NCI-H1694 (cell line): ENCODE results near the gene ZSCAN5B.

Source experiments
- DNase-seq: peaks from one replicate; lab custom pipeline; 2025; lab: John Stamatoyannopoulos, UW

ZSCAN5B gene

DNA sequence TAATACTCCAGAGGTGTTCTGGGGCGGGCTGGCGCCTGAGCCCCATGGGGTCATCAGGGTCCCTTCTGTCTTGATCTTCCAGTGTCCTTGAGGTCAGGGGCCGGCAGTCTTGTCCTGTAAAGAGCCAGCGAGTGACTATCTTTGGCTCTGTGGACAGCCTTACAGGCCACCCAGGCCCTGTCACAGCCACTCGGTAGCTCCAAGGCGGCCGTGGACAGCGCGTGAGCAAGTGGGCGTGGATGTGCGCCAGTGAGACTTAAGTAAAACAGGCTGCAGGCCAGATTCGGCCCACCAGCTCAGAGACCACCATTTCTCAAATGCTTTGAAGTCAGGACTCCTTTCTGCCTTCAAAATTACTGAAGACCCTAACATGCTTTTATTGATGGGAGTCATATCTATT lies 52.8 kb downstream of the ZSCAN5B start:
- no peak for DNase-seq

DNA sequence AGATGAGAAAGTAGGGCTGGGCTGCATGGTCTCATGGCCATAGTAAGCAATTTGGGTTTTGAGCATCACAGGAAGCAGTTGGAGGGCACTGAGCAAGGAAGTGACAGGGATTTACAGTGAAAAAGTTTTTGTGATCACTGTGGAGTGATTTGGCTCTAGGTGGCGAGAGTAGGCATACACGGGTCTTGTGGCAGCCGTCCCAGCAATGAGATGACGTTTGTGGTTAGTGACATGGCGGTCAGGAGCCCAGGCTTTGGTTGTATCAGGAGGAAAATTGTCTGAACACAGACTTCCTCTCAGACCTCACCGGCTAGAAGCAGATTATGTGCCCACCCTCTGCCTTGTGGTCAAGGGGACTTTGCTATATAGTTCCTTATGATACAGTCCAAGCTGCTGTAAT lies 53.2 kb downstream of the ZSCAN5B start:
- no peak for DNase-seq

DNA sequence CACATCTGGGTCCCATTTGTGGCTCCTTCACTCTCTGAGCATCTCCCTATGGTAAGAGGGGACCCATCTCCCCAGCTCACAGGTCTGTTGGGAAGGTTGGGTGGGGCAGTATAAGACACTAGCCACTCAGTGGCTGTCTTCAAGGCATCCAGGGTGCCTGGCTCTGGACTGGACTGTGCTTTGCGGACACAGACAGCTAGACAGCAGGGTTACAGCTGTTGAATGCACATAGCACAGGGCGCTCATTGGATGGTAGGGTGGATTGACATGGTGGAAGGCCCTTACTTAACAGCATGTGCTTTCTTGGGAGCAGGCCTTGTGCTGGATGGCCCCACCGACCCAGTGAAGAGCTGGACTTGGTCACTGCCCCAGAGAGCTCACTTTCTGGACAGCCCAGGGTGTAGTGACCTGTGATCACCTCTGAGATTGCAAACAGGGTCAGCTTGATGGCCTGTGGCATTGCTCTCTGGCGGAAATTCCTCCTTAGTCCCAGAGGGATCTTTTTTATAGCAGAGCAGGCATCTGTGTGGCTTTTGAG lies 54.6 kb downstream of the ZSCAN5B start:
- DNase-seq, result no peak

DNA sequence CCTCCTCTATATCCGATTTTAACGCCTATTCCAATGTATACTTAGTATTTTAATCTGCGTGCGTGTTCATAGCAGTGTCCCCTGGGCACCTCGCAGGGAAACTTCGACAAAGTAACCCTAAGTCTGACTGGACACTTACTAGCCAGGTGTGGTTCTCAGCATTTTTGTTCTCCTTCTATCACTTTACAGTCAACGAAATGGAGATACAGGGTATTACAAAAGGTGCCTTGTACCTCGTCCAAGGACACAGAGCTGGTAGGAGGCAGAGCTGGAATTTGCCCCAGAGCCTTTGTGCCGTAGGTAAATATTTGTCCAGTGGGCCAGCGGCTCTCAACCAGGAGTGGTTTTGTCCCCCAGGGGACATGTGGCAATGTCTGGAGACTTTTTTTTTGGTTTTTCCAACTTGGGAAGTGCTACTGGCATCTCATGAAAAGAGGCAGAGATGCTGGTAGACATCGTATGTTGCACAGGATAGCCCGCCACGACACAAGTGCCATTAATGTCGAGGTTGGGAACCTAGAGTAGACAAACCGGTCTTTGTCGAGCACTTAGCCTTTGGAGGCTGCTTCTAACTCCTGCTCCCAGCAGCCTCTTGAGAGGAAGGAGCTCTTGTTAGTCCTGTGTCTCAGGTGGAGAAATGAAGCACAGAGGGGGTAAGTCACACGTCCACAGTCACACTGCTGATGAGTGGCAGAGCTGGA lies 55.3 kb downstream of the ZSCAN5B start:
- no peak for DNase-seq

DNA sequence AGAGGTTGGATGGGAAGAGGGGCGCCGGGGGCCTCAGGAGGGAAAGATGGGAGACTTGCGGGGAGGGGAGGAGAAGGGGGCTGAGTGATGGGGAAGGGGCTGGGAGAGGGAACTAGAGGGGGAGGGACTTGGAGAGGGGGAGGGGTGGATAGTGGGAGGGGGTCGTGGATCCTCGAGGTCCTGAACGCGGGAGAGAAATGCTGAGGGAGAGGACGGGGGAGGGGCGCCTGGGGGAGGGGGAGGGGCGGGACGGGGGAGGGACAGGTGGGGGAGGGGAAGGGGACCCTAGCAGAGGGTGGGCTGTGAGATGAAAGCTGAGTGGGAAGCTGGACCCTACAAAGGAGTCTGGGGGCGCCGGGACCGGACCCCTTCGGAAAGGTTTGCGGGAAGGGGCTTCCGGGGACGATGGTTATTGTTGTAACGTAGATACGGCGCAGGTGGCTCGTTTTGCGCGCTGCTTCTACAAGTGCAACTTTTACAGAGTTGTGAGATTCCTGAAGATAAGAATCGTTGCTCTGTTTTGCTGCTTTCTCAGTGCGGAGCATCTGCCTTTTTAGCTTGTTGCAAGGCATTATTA lies 56.1 kb downstream of the ZSCAN5B start:
- DNase-seq, result no peak

DNA sequence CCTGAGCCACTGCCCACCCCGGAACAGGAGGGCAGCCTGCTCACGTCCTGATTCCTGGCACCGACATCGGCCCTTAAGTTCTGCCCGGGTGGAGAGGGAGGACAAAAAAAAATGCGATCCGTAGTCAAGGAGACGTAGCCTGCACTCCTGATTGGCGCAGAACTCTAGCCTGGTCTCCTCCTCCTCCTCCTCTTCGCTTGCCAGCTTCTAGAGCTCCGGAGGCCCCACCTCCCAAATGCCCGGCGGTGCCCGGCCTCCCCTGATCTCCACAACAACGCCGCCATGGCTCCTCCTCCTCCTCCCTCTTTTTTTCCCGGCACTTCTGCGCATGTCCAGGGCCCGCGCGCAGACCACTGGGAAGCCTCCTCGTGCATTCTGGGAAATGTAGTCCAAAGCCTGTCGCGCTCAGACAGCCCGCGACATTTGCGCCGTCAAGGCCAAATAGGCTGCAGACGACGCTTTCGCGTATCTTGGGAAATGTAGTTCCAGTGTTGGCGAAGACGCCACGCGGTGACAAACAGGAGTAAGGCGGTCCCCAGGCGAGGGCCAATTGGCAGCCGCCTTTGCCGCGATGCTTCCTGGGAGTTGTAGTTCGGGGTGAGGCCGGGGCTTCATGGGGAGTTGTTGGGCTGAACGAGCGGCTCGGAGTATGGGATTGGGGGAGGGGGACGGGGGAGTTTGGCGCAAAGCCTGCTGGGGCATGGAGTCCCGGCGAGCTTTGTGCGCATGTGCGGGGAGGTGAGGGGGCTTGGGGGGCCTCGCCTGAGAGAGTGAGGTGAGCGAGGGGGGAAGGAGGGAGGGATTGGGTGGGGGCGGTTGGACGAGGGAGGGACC lies 56.8 kb downstream of the ZSCAN5B start, which contains the start of gene ZNF444:
ZNF444 (plus strand) TSS at position 705 of the 834 bp plus-strand sequence. CDS start 5,625 bp downstream, outside the sequence.
- DNase-seq, result peak; percentile 100

DNA sequence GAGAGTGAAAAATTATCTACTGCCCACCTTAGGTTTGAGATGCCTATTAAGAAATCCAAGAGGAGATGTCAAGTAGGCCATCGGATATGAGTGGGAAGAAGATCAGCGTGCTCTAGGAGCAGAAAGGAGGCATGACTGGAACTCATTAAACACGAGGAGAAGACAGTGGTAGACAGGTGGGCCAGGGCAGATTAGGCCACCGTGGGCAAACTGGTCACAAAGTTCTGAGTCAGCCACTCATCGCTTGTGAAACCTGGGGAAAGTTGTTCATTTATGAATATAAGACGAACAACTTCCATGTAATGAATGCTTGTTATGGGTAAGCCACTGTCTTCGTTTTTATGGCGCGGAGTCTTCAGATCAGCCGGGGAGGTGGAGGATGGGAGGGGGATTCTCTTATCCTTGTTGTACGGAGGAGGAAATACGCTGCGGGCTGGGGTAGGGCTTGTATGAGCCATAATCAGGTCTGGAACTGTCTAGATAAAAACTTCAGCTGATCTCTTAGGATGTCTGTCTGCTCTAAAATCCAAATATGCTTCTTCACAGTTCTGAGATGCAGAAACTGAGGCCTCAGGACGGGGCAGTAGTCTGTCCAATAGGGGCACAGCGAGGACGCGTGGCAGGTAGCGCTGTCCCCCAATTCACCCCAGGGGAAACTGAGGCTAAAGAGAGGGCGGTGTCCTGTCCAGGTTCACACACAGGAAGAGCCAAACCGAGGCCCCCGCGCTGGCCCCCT lies 57.6 kb downstream of the ZSCAN5B start:
- no peak for DNase-seq
